PFSK-1 (cell line): ENCODE results near the gene CD82.

Source experiments
- FOXP2 ChIP-seq: optimal IDR thresholded peaks from 2 replicates; pipeline ENCODE3; 2011; ENCODE audit warnings: borderline replicate concordance, control low read depth, inconsistent platforms; ENCODE audit not compliant: insufficient read depth; ENCODE audit errors: extremely low read length, extremely low read depth
- POLR2AphosphoS5 ChIP-seq: IDR thresholded peaks from 2 replicates; pipeline ENCODE4 v1.6.1; 2012; ENCODE audit warnings: low read depth, mild to moderate bottlenecking, control low read depth, low read length, moderate library complexity
- REST ChIP-seq, 2 experiments: IDR thresholded peaks; 2 replicates each; pipeline versions ENCODE4 v1.6.1 to v1.8.0; 2011 to 2012; ENCODE audit warnings: low read depth in 2 of 2, low read length in 2 of 2, control low read depth in 1 of 2, inconsistent platforms in 1 of 2, mild to moderate bottlenecking in 1 of 2, moderate library complexity in 1 of 2; ENCODE audit not compliant: insufficient read depth in 1 of 2
- TAF1 ChIP-seq: IDR thresholded peaks from 2 replicates; pipeline ENCODE4 v1.6.1; 2012; ENCODE audit warnings: low read length, control low read depth, borderline replicate concordance; ENCODE audit not compliant: insufficient read depth

GRCh38 chr11:44565211-44565952 lies at the start of gene CD82:
- no peak for TF ChIP-seq POLR2AphosphoS5
- TF ChIP-seq TAF1, result no peak
- no peak for TF ChIP-seq REST (IDR thresholded peaks at IDR 0.05; ENCODE audit: insufficient read depth in 1 of 2, low read depth in 2 of 2, low read length in 2 of 2)
- TF ChIP-seq FOXP2, result no peak
